Measurements from ENCODE around the gene SLC25A38.
"Not testable (repeated sequence)": the region's sequence is repeated elsewhere in the genome, so short reads cannot be mapped to it uniquely, and the experiment has no call there.

Gene SLC25A38

GRCh38 chr3:39407259-39407629 is 24.1 kb downstream of the SLC25A38 start:
- DNase-seq (ENCODE audit: low spot score) = no peak

- no peak for DNase-seq (ENCODE audit: low spot score)
Measured at GRCh38 chr3:39407773-39408492, 24.8 kb downstream of the SLC25A38 start.

DNA sequence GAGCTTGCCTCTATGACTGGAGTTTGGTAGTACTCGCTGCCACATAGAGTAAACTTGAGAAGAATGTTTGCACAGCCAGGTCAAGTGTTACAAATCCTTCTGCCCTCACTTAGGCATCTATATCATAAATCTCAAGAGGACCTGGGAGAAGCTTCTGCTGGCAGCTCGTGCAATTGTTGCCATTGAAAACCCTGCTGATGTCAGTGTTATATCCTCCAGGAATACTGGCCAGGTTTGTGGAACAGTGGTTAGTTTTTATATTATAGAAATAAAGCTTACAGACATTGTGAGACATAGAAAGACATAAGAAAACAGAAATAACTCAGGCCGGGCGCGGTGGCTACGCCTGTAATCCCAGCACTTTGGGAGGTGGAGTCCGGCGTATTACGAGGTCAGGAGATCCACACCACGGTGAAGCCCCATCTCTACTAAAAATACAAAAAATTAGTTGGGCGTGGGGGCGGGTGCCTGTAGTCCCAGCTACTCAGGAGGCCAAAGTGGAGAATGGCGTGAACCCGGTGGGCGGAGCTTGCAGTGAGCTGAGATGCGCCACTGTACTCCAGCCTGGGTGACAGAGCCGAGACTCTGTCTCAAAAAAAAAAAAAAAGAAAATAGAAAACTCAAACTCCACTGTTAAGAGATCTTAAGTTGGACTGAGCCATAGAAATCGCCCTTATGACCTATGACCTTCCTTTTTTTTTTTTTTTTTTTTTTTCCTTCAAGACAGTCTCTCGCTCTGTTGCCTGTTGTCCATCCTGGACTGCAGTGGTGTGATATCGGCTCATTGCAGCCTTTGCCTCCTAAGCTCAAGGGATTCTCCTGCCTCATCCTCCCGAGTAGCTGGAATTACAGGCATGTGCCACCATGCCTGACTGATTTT is 25.6 kb downstream of the SLC25A38 start:
- no peak for DNase-seq (ENCODE audit: low spot score)

GRCh38 chr3:39409514-39410136 is 26.5 kb downstream of the SLC25A38 start:
- DNase-seq (ENCODE audit: low spot score) = no peak

DNA sequence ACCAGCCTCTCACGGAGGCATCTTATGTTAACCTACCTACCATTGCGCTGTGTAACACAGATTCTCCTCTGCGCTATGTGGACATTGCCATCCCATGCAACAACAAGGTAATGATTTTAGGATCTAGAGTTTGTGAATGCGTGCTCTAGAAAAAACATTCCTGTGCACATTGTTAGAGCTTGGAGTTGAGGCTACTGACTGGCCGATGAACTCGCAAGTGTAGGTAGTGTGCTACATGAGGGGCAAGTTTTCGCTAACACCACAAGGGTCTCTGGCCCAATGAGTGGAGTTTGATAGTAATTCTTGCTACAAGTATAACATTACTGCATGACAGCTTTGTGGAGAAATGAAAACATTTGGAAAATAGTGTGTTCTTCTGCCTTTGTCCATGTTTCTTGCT is 27.7 kb downstream of the SLC25A38 start:
- no peak for DNase-seq (ENCODE audit: low spot score)

GRCh38 chr3:39412668-39413260 is 29.6 kb downstream of the SLC25A38 start:
- no peak for DNase-seq (ENCODE audit: low spot score)

GRCh38 chr3:39413691-39414420 is 30.7 kb downstream of the SLC25A38 start:
- no peak for DNase-seq (ENCODE audit: low spot score)

GRCh38 chr3:39414421-39414907 is 31.3 kb downstream of the SLC25A38 start:
- no peak for DNase-seq (ENCODE audit: low spot score)

- not testable (repeated sequence) for DNase-seq (ENCODE audit: low spot score)
Measured at GRCh38 chr3:39415302-39415701, 32.1 kb downstream of the SLC25A38 start.

DNA sequence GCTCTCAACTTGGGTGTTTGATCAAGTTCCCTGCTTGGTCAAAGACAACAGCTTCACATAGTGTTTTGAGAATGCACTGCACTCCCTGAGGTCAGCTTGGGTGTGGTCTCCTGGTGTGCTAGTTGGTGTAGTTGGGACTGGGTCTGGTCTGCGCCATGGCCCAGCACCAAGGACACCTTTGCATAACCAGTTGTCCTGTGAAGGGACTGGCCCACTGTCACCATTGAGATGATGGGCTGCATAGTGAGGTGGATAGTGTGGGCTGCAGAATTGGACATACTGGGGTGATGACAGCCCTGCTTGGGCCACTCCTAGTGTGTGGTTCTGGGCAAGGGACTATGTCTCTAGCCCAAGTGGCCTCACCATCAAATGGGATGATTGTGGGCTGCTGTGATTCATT is 32.8 kb downstream of the SLC25A38 start:
- no peak for DNase-seq (ENCODE audit: low spot score)

GRCh38 chr3:39416998-39417397 is 33.8 kb downstream of the SLC25A38 start:
- not testable (repeated sequence) for DNase-seq (ENCODE audit: low spot score)

GRCh38 chr3:39418556-39419225 is 35.5 kb downstream of the SLC25A38 start:
- DNase-seq (ENCODE audit: low spot score) = not testable (repeated sequence)

DNA sequence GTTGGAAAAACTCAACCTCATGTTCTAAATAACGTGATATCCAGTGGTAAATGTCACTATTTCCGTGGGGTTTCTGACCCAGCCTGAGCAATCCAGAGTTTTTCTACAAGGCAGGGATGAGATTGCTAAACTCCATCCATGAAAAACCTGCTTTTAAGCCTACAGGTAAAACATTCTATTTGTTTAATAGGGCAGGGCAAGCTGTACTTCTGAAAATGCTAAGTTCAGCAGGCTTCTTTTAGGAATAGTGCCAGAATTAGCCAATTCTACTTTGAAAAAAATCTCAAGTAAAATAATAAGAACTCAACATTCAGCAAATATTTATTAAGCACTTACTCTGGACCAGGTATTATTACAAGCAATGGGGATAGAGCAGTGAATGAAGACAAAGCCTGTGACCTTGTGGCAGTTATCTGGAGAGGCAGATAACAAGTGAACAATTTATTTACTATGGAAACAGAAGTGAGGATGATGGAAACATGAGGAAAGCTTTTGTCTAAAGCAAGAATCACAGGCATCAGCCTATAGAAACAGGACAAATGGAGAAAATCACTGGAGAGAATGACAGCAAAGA is 36.7 kb downstream of the SLC25A38 start:
- no peak for DNase-seq (ENCODE audit: low spot score)

GRCh38 chr3:39420543-39420942 is 37.4 kb downstream of the SLC25A38 start:
- no peak for DNase-seq (ENCODE audit: low spot score)

GRCh38 chr3:39423436-39423970 is 40.3 kb downstream of the SLC25A38 start:
- DNase-seq (ENCODE audit: low spot score) = no peak

DNA sequence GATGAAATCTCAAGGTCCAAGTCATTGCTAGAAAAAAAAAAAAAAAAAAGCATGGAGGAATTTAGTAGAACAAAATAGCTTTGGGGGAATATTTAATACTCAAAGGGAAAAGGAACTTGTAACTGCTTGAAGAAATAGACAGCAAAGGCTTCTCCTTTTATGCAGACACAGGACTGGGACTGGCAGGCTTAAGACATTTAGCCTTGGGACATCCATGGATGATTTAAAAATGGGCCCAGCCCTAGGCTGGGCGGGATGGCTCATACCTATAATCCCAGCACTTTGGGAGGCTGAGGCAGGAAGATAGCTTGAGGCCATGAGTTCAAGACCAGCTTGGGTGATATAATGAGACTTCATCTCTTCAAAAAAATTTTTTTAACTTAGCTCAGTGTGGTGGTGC is 43.1 kb downstream of the SLC25A38 start:
- no peak for DNase-seq (ENCODE audit: low spot score)

- no peak for DNase-seq (ENCODE audit: low spot score)
Measured at GRCh38 chr3:39427506-39427905, 44.3 kb downstream of the SLC25A38 start.

GRCh38 chr3:39428745-39429201 is 45.6 kb downstream of the SLC25A38 start:
- no peak for DNase-seq (ENCODE audit: low spot score)

DNA sequence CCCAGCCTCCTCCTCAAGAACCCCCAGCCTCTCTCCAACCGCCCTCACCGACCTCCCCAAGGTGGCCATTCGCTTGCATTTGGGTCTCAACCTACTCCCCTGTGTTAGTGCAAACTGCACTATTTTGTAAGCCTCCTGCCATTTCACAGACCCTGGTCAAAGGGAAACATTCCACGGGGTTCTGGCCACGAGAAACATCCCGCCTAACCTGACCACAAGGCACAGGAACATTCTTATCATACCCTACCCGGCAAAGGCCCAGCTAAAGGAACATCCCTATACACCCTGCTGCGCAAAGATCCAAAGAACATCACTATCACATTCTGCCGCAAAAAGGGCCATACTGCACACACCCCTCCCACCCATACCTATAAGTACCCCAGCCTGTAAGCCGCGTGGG is 46.3 kb downstream of the SLC25A38 start:
- no peak for DNase-seq (ENCODE audit: low spot score)

DNA sequence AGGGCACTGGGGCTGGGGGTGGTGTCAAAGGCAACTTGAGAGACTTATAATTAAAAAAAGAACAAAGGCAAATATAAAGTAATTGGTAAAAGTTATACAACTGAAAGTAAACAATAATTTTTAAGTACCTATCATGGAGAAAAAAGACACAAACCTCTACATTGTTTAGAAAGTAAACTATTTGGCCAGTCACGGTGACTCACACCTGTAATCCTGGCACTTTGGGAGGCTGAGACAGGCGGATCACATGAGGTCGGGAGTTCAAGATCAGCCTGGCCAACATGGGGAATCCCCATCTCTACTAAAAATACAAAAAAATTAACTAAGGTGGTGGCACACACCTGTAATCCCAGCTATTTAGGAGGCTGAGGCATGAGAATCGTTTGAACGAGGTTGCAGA is 49.2 kb downstream of the SLC25A38 start:
- DNase-seq (ENCODE audit: low spot score) = no peak

All from SK-N-DZ (cell line).